ENCODE measurements around the gene GPR68.
"Not testable (repeated sequence)": the region's sequence is repeated elsewhere in the genome, so short reads cannot be mapped to it uniquely, and the experiment has no call there.

GPR68 gene

GRCh38 chr14:91187271-91187670 lies 57.2 kb downstream of the GPR68 start:
- H3K27ac Mint-ChIP-seq = no peak overlapping the region
- H3K4me1 Mint-ChIP-seq (ENCODE audit: low read depth) = peaks cover 9% of the 10 kb centered on the region
- H3K4me3 Mint-ChIP-seq = no peak overlapping the region
- no peaks in the 10 kb centered on the region for H3K9me3 Mint-ChIP-seq
- no peaks in the 10 kb centered on the region for H3K27me3 Mint-ChIP-seq (ENCODE audit: low read depth)
- H3K36me3 Mint-ChIP-seq (ENCODE audit: low read depth) = peaks cover 53% of the 10 kb centered on the region

- Mint-ChIP-seq H3K36me3 (ENCODE audit: low read depth) (peaks cover 50% of the 10 kb centered on the region), H3K9me3 (no peaks in the 10 kb centered on the region), H3K27me3 (ENCODE audit: low read depth) (no peaks in the 10 kb centered on the region), H3K27ac (no peak overlapping the region), H3K4me3 (no peak overlapping the region), H3K4me1 (ENCODE audit: low read depth) (peaks cover 9% of the 10 kb centered on the region)
These were observed 57.9 kb downstream of the GPR68 start for GRCh38 chr14:91186515-91187066.

- H3K27ac Mint-ChIP-seq = no peak overlapping the region
- no peaks in the 10 kb centered on the region for H3K27me3 Mint-ChIP-seq (ENCODE audit: low read depth)
- H3K4me1 Mint-ChIP-seq (ENCODE audit: low read depth) = peaks cover 8% of the 10 kb centered on the region
- no peaks in the 10 kb centered on the region for H3K9me3 Mint-ChIP-seq
- H3K36me3 Mint-ChIP-seq (ENCODE audit: low read depth) = peaks cover 49% of the 10 kb centered on the region
- H3K4me3 Mint-ChIP-seq = no peak overlapping the region
These were observed 58.8 kb downstream of the GPR68 start for GRCh38 chr14:91185721-91186120.

- Mint-ChIP-seq H3K27me3 (ENCODE audit: low read depth) (no peaks in the 10 kb centered on the region), H3K9me3 (no peaks in the 10 kb centered on the region), H3K27ac (no peak overlapping the region), H3K4me1 (ENCODE audit: low read depth) (peaks cover 2% of the 10 kb centered on the region), H3K36me3 (ENCODE audit: low read depth) (peaks cover 44% of the 10 kb centered on the region), H3K4me3 (no peak overlapping the region)
These were observed 59.9 kb downstream of the GPR68 start for GRCh38 chr14:91184559-91184958.

GRCh38 chr14:91182753-91183152 lies 61.8 kb downstream of the GPR68 start:
- not testable (repeated sequence) for H3K4me3 Mint-ChIP-seq; H3K27ac Mint-ChIP-seq; H3K4me1 Mint-ChIP-seq (ENCODE audit: low read depth); H3K27me3 Mint-ChIP-seq (ENCODE audit: low read depth); H3K9me3 Mint-ChIP-seq
- peaks cover 36% of the 10 kb centered on the region for H3K36me3 Mint-ChIP-seq (ENCODE audit: low read depth)
